B cell (primary cell): ENCODE measurements around the gene TBRG4. TPM values are rescaled to one million over a fixed set of nuclear protein-coding genes. Genes with fewer than 3 reads are reported as not detected.

Experiments used
- ATAC-seq: fragments of 200-7000 bp; cut with Tn5 transposase; one replicate; pipeline ENCODE4 v1.10.0; 2021; ENCODE audit warnings: low read depth, mild to moderate bottlenecking, moderate number of reproducible peaks, moderate library complexity
- CTCF ChIA-PET: fragments of 350-600 bp; sonication (Branson Sonifier 250); formaldehyde crosslinking; loops from one replicate; lab custom pipeline; 2021; ENCODE audit warnings: antibody characterized with exemption, inconsistent platforms; lab: Charles Lee
- POLR2A ChIA-PET: fragments of 350-600 bp; sonication (Branson Sonifier 250); formaldehyde crosslinking; loops from one replicate; lab custom pipeline; 2021; ENCODE audit warnings: antibody characterized with exemption; lab: Charles Lee
- DNase-seq: peaks from one replicate; pipeline ENCODE4 v3.0.0; 2013
- H2AFZ ChIP-seq: 2 replicates; pipeline ENCODE4 v1.6.1; 2012; ENCODE audit warnings: mild to moderate bottlenecking, low read depth, low read length; ENCODE audit not compliant: insufficient read depth, poor library complexity, severe bottlenecking
- H3K27ac ChIP-seq, 2 donors: 1 replicate in 1 of 2; 2 replicates in 1 of 2; pipeline ENCODE4 v1.5.1; 2012 to 2013; ENCODE audit warnings: low read length in 2 of 2, mild to moderate bottlenecking in 2 of 2, moderate library complexity in 1 of 2
- H3K27me3 ChIP-seq, 4 experiments: fragments of 200-600 bp in 1 of 4; sonication (generic) in 1 of 4; replicated peaks in 1 of 4; 1 replicate in 2 of 4; 2 replicates in 2 of 4; pipeline versions ENCODE4 v1.6.1 to v1.7.0; 2013 to 2016; ENCODE audit warnings: low read length in 3 of 4, mild to moderate bottlenecking in 2 of 4, mixed read lengths in 1 of 4, moderate library complexity in 1 of 4; ENCODE audit not compliant: insufficient read depth in 4 of 4, control insufficient read depth in 3 of 4; ENCODE audit errors: control extremely low read depth in 1 of 4
- H3K36me3 ChIP-seq, 2 experiments: replicated peaks in 1 of 2; 1 replicate in 1 of 2; 2 replicates in 1 of 2; pipeline versions ENCODE4 v1.6.1 to v1.7.1; 2013; ENCODE audit warnings: low read length in 1 of 2; ENCODE audit not compliant: insufficient read depth in 2 of 2, control insufficient read depth in 1 of 2; ENCODE audit errors: control extremely low read depth in 1 of 2, extremely low read depth in 1 of 2
- H3K4me1 ChIP-seq, 2 donors: fragments of 200-600 bp in 1 of 2; sonication (generic) in 1 of 2; 1 replicate in 1 of 2; 2 replicates in 1 of 2; pipeline versions ENCODE4 v1.5.1 to v1.6.1; 2013 to 2017; ENCODE audit warnings: low read length in 2 of 2; ENCODE audit not compliant: control insufficient read depth in 2 of 2, insufficient read depth in 2 of 2
- H3K4me2 ChIP-seq: replicated peaks from 2 replicates; pipeline ENCODE3; 2012; ENCODE audit warnings: mild to moderate bottlenecking, low read depth, low read length; ENCODE audit not compliant: poor library complexity, severe bottlenecking
- H3K4me3 ChIP-seq, 5 experiments: fragments of 200-600 bp in 1 of 5; sonication (generic) in 1 of 5; 1 replicate in 3 of 5; 2 replicates in 2 of 5; pipeline versions ENCODE4 v1.5.1 to v1.7.0; 2011 to 2016; ENCODE audit warnings: low read length in 4 of 5, mild to moderate bottlenecking in 4 of 5, low read depth in 2 of 5, control low read depth in 1 of 5, moderate library complexity in 1 of 5; ENCODE audit not compliant: insufficient read depth in 1 of 5; ENCODE audit errors: control extremely low read depth in 1 of 5, extremely low read depth in 1 of 5
- H3K79me2 ChIP-seq: fragments of 200-600 bp; sonication (generic); one replicate; pipeline ENCODE4 v1.6.0; 2016; ENCODE audit warnings: low read length; ENCODE audit not compliant: control insufficient read depth, insufficient read depth
- H3K9ac ChIP-seq: fragments of 200-600 bp; sonication (generic); 2 replicates; pipeline ENCODE4 v1.6.1; 2017; ENCODE audit warnings: mild to moderate bottlenecking, low read length, moderate library complexity
- H3K9me3 ChIP-seq, 3 donors: one replicate each; pipeline versions ENCODE4 v1.6.1 to v1.7.1; 2013; ENCODE audit warnings: low read length in 2 of 3; ENCODE audit not compliant: control insufficient read depth in 2 of 3, insufficient read depth in 1 of 3; ENCODE audit errors: control extremely low read depth in 1 of 3
- H4K20me1 ChIP-seq: 2 replicates; pipeline ENCODE4 v1.6.0; 2012; ENCODE audit warnings: mild to moderate bottlenecking, low read length; ENCODE audit not compliant: insufficient read depth, control insufficient read depth, poor library complexity, severe bottlenecking
- H3K27ac Mint-ChIP-seq: one replicate; pipeline ENCODE4 v1.8.0; 2021; ENCODE audit warnings: mixed read lengths
- H3K27me3 Mint-ChIP-seq: one replicate; pipeline ENCODE4 v1.8.0; 2021; ENCODE audit warnings: mixed read lengths
- H3K4me1 Mint-ChIP-seq: one replicate; pipeline ENCODE4 v1.8.0; 2021; ENCODE audit warnings: mixed read lengths
- H3K4me3 Mint-ChIP-seq: one replicate; pipeline ENCODE4 v1.8.0; 2021; ENCODE audit warnings: mixed read lengths
- H3K9me3 Mint-ChIP-seq: one replicate; pipeline ENCODE4 v1.8.0; 2022; ENCODE audit warnings: mixed read lengths; ENCODE audit not compliant: insufficient read depth
- EZH2 ChIP-seq: IDR thresholded peaks from 2 replicates; pipeline ENCODE4 v1.6.1; 2012; ENCODE audit warnings: borderline replicate concordance, low read depth, mild to moderate bottlenecking, moderate library complexity, low read length; ENCODE audit not compliant: insufficient read depth, poor library complexity, severe bottlenecking
- WGBS: methylation state at CpG from one replicate; pipeline ENCODE4 v1.1.5; 2013; ENCODE audit warnings: missing lambda C conversion rate; ENCODE audit not compliant: insufficient coverage; 5-methylcytosine and 5-hydroxymethylcytosine counted together
- intact Hi-C: fragments of 100-400 bp; cut with micrococcal nuclease; formaldehyde crosslinking; loops from one replicate; pipeline ENCODE4 v1.10.0; 2022
- polyA plus RNA-seq: library from polyadenylated mRNA; depleted of rRNA; stranded (reverse); fragments of >200 nt; gene quantifications from 2 replicates; pipeline ENCODE4 v1.2.3, GENCODE V29; 2012
- total RNA-seq, 2 donors: library from RNA; stranded (reverse); fragments of 120-200 nt in 1 of 2; gene quantifications; 1 replicate in 1 of 2; 2 replicates in 1 of 2; pipeline versions ENCODE4 v1.2.3 to v1.2.4, GENCODE V29; 2013 to 2022
- TF ChIP-seq, protein P1 (sequence below): fragments of 200-600 bp; IDR thresholded peaks from one replicate; pipeline ENCODE4 v1.8.0; 2022; ENCODE audit warnings: antibody characterized with exemption, mild to moderate bottlenecking

TBRG4 gene
- total and polyA plus RNA-seq, 2 donors (not counting 1 experiment from before 2014, with no cell fraction given): 92.8 to 111 TPM

DNA sequence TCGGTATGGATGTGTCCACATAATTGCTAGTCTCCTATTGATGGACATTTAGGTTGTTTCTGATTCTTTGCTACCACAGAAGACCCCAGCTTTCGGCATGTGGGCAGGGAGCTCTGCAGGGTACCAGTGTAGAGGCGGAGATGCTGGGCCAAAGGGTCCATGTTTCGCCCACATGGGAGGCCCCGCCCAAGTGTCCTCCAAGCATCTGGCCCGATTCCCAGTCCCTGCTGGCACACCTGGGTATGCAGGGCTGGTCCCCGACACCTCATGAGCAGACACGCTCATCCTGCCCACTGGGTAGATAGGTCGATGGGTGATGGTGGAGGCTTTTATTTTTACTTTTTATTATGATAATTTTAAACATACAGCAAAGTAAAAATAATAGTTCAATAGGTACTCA is 19.4 kb upstream of the TBRG4 start:
- H3K9me3 ChIP-seq: no peaks in the 10 kb centered on the region
- H3K9ac ChIP-seq: no peak overlapping the region
- intact Hi-C loops: no loop called here
- H2AFZ ChIP-seq: no peak overlapping the region
- no peak overlapping the region for H3K4me3 ChIP-seq
- Mint-ChIP-seq H3K9me3 (no peaks in the 10 kb centered on the region), H3K27ac (no peak overlapping the region), H3K4me1 (peaks cover 3% of the 10 kb centered on the region), H3K27me3 (no peaks in the 10 kb centered on the region), H3K4me3 (no peak overlapping the region)
- no peak overlapping the region for H3K4me2 ChIP-seq
- H3K27me3 ChIP-seq: peaks cover 0 to 3% (median 0%) of the 10 kb centered on the region in 4 experiments
- no peak for DNase-seq
- peaks cover 0 to under 1% of the 10 kb centered on the region in 2 donors for H3K4me1 ChIP-seq
- 93% methylated on average over 5 of the region's 9 CpGs for WGBS
- ChIA-PET CTCF (no interaction called here), POLR2A (no interaction called here)
- H3K79me2 ChIP-seq: no peaks in the 10 kb centered on the region
- H3K27ac ChIP-seq: no peak overlapping the region
- H3K36me3 ChIP-seq: no peaks in the 10 kb centered on the region
- no peaks in the 10 kb centered on the region for H4K20me1 ChIP-seq
- no peak for ATAC-seq
- TF ChIP-seq, protein P1, sequence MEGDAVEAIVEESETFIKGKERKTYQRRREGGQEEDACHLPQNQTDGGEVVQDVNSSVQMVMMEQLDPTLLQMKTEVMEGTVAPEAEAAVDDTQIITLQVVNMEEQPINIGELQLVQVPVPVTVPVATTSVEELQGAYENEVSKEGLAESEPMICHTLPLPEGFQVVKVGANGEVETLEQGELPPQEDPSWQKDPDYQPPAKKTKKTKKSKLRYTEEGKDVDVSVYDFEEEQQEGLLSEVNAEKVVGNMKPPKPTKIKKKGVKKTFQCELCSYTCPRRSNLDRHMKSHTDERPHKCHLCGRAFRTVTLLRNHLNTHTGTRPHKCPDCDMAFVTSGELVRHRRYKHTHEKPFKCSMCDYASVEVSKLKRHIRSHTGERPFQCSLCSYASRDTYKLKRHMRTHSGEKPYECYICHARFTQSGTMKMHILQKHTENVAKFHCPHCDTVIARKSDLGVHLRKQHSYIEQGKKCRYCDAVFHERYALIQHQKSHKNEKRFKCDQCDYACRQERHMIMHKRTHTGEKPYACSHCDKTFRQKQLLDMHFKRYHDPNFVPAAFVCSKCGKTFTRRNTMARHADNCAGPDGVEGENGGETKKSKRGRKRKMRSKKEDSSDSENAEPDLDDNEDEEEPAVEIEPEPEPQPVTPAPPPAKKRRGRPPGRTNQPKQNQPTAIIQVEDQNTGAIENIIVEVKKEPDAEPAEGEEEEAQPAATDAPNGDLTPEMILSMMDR: no peak
- no peak for TF ChIP-seq EZH2

DNA sequence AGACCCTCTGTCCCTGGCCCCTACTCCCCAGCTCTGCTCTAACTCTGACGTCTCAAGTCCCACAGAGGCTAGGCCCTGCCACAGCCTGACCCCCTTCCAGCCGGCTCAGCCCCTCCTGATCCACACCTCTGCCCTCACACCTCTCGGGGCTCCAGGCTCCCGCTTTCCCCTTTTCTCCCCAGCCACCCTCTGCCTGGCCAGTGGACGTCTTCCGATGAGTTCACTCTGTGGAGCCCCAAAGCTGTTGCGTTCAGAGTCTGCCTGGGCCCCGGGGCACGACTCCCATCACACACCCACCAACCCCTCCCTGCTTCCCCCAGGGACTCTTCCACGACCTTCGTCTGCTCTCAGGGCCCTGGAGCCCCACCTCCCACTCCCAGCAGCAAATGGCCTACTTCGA is 18.4 kb upstream of the TBRG4 start:
- Mint-ChIP-seq H3K27me3 (no peaks in the 10 kb centered on the region), H3K4me1 (no peaks in the 10 kb centered on the region), H3K4me3 (no peak overlapping the region), H3K27ac (peak overlapping the region; percentile 3), H3K9me3 (no peaks in the 10 kb centered on the region)
- CTCF ChIA-PET: no interaction called here
- no peak overlapping the region for H3K4me2 ChIP-seq
- H3K9me3 ChIP-seq: no peaks in the 10 kb centered on the region
- no peaks in the 10 kb centered on the region for H3K36me3 ChIP-seq
- intact Hi-C loops: no loop called here
- H3K4me1 ChIP-seq: no peaks in the 10 kb centered on the region
- WGBS: 84% methylated on average over 10 of the region's 12 CpGs
- POLR2A ChIA-PET: no interaction called here
- no peak overlapping the region for H3K9ac ChIP-seq
- TF ChIP-seq EZH2: no peak
- TF ChIP-seq, protein P1: no peak
- no peak overlapping the region for H3K4me3 ChIP-seq
- peaks cover 0 to 3% (median 0%) of the 10 kb centered on the region in 4 experiments for H3K27me3 ChIP-seq
- H2AFZ ChIP-seq: no peak overlapping the region
- ATAC-seq (no peak), DNase-seq (no peak)
- H4K20me1 ChIP-seq: no peaks in the 10 kb centered on the region
- H3K27ac ChIP-seq: no peak overlapping the region
- no peaks in the 10 kb centered on the region for H3K79me2 ChIP-seq
